GM19438 (cell line): ENCODE data around the gene HSPB8.

Source experiments
- ATAC-seq: cut with Tn5 transposase; IDR thresholded peaks from one replicate; pipeline ENCODE4 v1.9.1; 2021; ENCODE audit warnings: low read depth; ENCODE audit not compliant: unreplicated experiment

Gene HSPB8

GRCh38 chr12:119169150-119169549 lies 9.6 kb upstream of the HSPB8 start:
- ATAC-seq, result no peak

- no peak for ATAC-seq
These were observed 7.4 kb upstream of the HSPB8 start for GRCh38 chr12:119171291-119171690.

GRCh38 chr12:119171691-119172425 lies 6.9 kb upstream of the HSPB8 start:
- no peak for ATAC-seq

- no peak for ATAC-seq
These were observed 3.6 kb upstream of the HSPB8 start for GRCh38 chr12:119175081-119175480.

- ATAC-seq, result no peak
These were observed 2.3 kb upstream of the HSPB8 start for GRCh38 chr12:119176267-119177055.

GRCh38 chr12:119177056-119177325 lies 1.7 kb upstream of the HSPB8 start:
- ATAC-seq, result no peak

- no peak for ATAC-seq
These were observed 879 bp upstream of the HSPB8 start for GRCh38 chr12:119177724-119178380.

GRCh38 chr12:119179335-119180021 lies 747 bp downstream of the HSPB8 start:
- ATAC-seq, result no peak

- ATAC-seq, result no peak
These were observed 1.8 kb downstream of the HSPB8 start for GRCh38 chr12:119180380-119181040.

GRCh38 chr12:119181202-119181601 lies 2.5 kb downstream of the HSPB8 start:
- no peak for ATAC-seq

- ATAC-seq, result no peak
These were observed 3.2 kb downstream of the HSPB8 start for GRCh38 chr12:119181944-119182343.

GRCh38 chr12:119182701-119183493 lies 4.2 kb downstream of the HSPB8 start:
- ATAC-seq, result no peak

- no peak for ATAC-seq
These were observed 5.4 kb downstream of the HSPB8 start for GRCh38 chr12:119183942-119184695.

GRCh38 chr12:119195256-119195655 lies 16.5 kb downstream of the HSPB8 start:
- ATAC-seq, result no peak

- no peak for ATAC-seq
These were observed 19.7 kb downstream of the HSPB8 start for GRCh38 chr12:119198440-119198839.

- ATAC-seq, result no peak
These were observed 21.9 kb downstream of the HSPB8 start for GRCh38 chr12:119200601-119201000.

- no peak for ATAC-seq
These were observed 23.2 kb downstream of the HSPB8 start for GRCh38 chr12:119201789-119202543.

GRCh38 chr12:119202544-119202943 lies 23.8 kb downstream of the HSPB8 start:
- ATAC-seq, result no peak
